ENCODE measurements around the gene C3orf85. TPM values are rescaled to one million over a fixed set of nuclear protein-coding genes. Genes with fewer than 3 reads are reported as not detected.

C3orf85 gene, protein sequence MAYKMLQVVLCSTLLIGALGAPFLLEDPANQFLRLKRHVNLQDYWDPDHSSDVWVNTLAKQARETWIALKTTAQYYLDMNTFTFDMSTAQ
- not detected in 5 replicates for total RNA-seq (2022; extraction: Qiagen RNA extraction; ENCODE audit: low read depth)

DNA sequence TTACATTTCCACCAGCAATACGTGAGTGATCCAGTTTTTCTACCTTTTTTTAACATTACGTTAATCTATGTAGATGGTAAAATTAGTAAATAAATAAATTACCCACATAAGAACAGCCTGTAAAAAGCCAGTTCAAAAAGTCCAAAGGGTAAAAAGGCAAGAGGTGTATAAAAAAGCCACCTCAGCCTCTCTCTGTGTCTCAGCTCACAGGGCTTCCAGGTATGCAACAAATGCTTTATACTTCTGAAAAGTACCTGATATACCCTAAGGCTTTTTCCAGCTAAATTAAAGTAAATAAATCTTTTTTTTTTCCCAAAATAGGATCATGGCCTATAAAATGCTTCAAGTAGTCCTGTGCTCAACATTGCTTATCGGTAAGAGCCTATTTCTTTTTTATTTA lies at the start of gene C3orf85:
C3orf85 (plus strand) TSS at position 197 of the 400 bp plus-strand sequence; CDS start at position 326, 129 bp downstream.

DNA sequence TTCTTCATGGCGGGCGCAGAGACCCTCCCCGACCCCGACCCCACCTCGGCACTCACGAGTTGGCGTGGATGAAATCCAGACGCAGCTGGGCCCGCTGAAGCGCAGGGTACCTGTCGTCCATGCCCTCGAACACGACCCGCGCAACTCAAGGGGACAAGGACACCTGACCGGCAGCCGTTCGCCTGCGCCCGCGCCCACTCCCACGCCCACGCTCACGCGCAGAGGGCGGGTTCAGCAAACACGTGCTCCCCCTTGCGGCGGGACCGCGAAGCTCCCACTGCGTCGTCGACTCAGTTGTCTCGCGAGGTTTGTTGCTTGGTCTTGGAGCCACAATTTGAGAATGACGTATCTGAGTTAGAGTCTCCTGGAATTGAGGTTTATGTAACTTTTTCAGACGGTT lies 18.6 kb upstream of the C3orf85 start, which contains the start of gene MORC1:
MORC1 (minus strand) TSS at position 196 of the 400 bp plus-strand sequence; CDS start at position 121, 75 bp downstream.

Other genes with a start within 250 kb of the C3orf85 start
- not detected in 5 replicates for gene GUCA1C, start 182.8 kb upstream of the C3orf85 start, total RNA-seq (2022; extraction: Qiagen RNA extraction; ENCODE audit: low read depth)
- not detected in 5 replicates for gene MORC1, start 18.6 kb upstream of the C3orf85 start, total RNA-seq (2022; extraction: Qiagen RNA extraction; ENCODE audit: low read depth)
- gene DPPA2, start 179.8 kb downstream of the C3orf85 start, total RNA-seq (2022; extraction: Qiagen RNA extraction; ENCODE audit: low read depth), result not detected in 5 replicates
- gene DPPA4, start 200.8 kb downstream of the C3orf85 start, total RNA-seq (2022; extraction: Qiagen RNA extraction; ENCODE audit: low read depth), result not detected in 5 replicates